DMS114 treated with DMSO at 0.1 percent for 48 hours (cell line): Measurements from ENCODE around the gene FUCA1.
"Not testable (repeated sequence)": the region's sequence is repeated elsewhere in the genome, so short reads cannot be mapped to it uniquely, and the experiment has no call there.

ENCODE experiments used
- DNase-seq: peaks from one replicate; lab custom pipeline; 2025; ENCODE audit not compliant: unreplicated experiment; lab: John Stamatoyannopoulos, UW

FUCA1 gene

DNA sequence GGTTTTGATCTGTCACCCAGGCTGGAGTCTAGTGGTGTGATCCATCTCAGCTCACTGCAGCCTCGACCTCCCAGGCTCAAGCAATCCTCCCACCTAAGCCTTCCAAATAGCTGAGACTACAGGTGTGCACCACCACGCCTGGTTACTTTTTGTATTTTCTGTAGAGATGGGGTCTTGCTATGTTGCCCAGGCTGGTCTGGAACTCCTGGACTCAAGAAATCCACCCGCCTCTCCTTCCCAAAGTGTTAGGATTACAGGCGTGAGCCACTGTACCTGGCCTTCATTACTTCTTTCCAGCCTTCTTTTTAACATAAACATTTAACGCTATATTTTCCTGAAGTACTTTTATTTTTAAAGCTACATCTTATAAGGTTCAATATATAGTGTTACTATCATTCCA lies 24.4 kb downstream of the FUCA1 start:
- DNase-seq, result no peak

DNA sequence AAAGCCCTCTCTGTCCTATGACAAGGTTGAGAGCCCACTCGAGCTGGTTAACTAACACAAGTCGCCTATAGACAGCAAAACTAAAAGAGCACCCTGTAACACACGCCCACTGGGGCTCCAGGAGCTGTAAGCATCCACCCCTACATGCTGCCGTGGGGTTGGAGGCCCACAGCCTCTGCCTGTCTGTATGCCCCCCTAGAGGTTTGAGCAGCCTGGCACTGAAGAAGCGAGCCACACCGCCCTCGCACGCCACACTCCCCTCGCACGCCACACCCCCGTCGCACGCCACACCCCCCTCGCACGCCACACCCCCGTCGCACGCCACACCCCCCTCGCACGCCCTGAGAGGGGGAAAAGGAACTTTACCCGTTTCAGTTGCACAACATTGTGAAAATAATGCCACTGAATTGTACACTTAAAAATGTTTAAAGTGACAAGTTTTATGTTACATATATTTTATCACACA lies 29.7 kb downstream of the FUCA1 start:
- DNase-seq, result peak; percentile 47

- no peak for DNase-seq
Measured at GRCh38 chr1:23837908-23838307, 30.2 kb downstream of the FUCA1 start.

- no peak for DNase-seq
Measured at GRCh38 chr1:23836037-23836436, 32.1 kb downstream of the FUCA1 start.

GRCh38 chr1:23834156-23834555 lies 33.9 kb downstream of the FUCA1 start:
- not testable (repeated sequence) for DNase-seq

GRCh38 chr1:23827717-23828116 lies 40.4 kb downstream of the FUCA1 start:
- no peak for DNase-seq

DNA sequence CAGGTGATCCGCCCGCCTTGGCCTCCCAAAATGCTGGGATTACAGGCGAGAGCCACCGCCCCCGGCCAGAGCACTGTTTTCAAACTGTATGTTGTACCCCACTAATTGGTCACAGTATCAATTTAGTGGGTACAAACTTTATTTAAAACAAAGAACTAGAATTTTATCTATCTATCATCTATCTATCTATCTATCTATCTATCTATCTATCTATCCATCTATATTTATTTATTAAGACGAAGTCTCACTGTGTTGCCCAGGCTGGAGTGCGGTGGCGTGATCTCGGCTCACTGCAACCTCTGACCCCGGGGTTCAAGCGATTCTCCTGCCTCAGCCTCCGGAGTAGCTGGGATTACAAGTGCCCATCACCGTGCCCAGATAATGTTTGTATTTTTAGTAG lies 41.5 kb downstream of the FUCA1 start:
- DNase-seq, result not testable (repeated sequence)

GRCh38 chr1:23825762-23826522 lies 42.1 kb downstream of the FUCA1 start:
- no peak for DNase-seq

- DNase-seq, result peak; percentile 82
Measured at GRCh38 chr1:23825076-23825761, 42.9 kb downstream of the FUCA1 start, which contains the start of gene HMGCL. HMGCL (minus strand) TSS chr1:23825429; CDS start chr1:23825415, 14 bp downstream.

GRCh38 chr1:23824711-23825075 lies 43.4 kb downstream of the FUCA1 start:
- DNase-seq, result no peak

- no peak for DNase-seq
Measured at GRCh38 chr1:23823767-23824166, 44.3 kb downstream of the FUCA1 start.

GRCh38 chr1:23817633-23818032 lies 50.5 kb downstream of the FUCA1 start:
- no peak for DNase-seq

DNA sequence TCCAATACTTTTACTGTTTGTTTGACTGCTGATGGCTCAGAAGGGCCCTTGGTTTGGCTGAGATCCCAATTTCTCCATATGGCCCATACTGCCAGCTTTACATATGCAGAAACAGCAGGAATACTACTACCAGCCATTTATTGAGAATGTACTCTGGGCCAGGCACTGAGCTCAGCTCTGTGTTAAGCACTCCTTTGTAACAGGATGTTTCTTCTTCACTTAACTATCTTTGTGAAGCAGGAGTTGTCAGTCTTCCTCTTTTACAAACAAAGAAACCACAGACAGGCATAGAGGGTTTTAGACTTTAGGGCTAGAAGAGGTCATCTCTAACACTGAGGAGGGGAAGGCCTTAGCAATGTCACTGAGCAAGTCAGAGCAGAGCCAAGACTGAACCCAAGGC lies 51.2 kb downstream of the FUCA1 start:
- no peak for DNase-seq

- DNase-seq, result no peak
Measured at GRCh38 chr1:23816361-23816760, 51.7 kb downstream of the FUCA1 start.

DNA sequence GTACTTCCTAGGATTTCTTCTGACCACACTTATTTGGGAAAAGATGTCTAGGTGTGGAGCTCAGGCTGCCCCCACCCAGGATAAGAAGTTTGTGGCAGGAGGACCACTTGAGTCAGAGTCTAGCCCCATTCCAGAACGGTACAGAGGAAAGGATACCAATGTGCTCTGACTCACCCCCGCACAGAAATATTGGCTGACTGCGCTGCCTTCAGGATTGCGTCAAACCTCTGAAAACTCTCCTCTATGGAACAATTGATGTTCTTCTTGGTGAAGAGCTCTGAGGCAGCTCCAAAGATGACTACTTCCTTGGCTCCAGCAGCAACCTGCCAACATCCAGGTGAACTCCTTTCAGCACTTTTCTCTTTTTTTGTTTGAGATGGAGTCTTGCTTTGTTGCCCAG lies 54.1 kb downstream of the FUCA1 start:
- no peak for DNase-seq

- no peak for DNase-seq
Measured at GRCh38 chr1:23810818-23811540, 57.1 kb downstream of the FUCA1 start.

- peak; percentile 56 for DNase-seq
Measured at GRCh38 chr1:23809751-23810171, 58.3 kb downstream of the FUCA1 start.

DNA sequence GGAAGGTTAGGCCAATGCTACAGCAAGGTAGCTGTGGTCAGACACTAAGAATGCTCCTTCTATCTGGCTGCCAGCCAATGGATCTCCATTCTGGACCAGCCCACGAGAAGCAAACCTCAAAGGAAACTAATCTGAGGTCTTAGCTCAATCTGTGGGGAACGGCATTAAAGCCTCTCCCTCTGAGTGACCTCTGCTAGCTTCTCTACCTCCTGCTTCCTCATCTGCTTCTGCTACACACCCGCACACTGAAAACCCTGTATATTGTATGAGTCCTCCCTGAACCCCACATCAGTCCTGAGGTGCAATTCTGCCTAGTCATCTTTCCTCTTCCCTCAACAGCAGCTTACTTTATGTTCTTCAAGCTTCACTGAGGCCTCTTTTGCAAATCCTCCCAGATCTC lies 60.6 kb downstream of the FUCA1 start:
- no peak for DNase-seq

GRCh38 chr1:23806280-23806679 lies 61.8 kb downstream of the FUCA1 start:
- DNase-seq, result no peak

- DNase-seq, result no peak
Measured at GRCh38 chr1:23805025-23805424, 63.1 kb downstream of the FUCA1 start.

DNA sequence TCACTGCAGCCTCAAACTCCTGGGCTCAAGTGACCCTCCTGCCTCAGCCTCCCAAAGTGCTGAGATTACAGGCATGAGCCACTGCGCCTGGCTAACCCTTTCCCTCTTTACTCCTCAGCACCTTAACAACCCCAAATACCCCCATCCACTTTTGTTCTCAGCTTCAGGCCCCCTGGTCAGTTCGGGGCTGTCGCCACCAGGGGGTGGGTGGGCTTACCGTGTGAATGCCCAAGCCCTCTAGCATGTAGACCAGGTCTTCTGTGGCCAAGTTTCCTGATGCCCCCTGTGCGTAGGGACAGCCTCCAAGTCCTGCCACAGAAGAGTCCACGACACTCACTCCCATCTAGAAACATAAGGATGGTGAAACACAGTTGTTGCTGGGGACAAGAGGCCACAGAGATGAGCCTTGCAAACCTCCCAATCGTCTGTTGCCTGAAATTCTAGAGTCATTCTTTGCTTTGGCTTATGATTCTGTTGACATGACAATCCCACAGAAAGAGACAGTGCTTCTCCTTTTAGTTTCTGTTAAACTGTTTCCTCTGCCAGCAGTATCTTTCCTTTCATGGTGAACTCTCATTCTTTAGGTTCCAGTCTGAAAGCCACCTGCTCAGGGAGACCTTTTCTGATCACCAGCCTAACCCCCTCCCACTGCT lies 63.8 kb downstream of the FUCA1 start:
- DNase-seq, result no peak
